ELR (cell line): ENCODE data around the gene DIDO1.
A peak's percentile ranks its signal among the peaks of the same experiment; 100 is the strongest.

Experiments
- DNase-seq: peaks from one replicate; pipeline ENCODE4 v3.0.0-alpha.2; 2015; ENCODE audit warnings: low read depth

Gene DIDO1

DNA sequence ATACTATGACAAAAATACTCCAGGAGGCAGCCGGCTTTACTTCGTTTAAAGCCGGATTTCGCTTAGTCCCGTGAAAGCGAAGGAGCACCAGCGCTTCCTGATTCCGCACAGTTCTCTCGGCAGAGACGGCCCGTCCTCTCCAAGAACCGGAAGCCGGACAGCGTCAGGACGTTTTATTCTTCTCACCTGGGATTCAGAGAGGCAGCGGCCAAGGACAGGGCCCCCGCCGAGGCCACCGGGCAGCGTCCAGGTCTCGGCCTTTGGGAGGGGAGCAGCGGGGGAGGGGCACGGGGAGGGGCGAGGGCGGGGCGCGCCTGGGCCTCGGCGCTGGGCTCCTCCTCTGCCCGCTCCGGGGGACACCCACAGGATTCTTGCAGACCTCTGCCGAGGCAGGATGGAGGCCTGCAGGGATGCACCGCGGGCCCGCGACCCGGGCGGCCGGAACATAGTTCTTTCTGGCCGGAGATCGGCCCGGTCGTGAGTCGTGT lies 2.8 kb upstream of the DIDO1 start:
- peak; percentile 69 for DNase-seq

DNA sequence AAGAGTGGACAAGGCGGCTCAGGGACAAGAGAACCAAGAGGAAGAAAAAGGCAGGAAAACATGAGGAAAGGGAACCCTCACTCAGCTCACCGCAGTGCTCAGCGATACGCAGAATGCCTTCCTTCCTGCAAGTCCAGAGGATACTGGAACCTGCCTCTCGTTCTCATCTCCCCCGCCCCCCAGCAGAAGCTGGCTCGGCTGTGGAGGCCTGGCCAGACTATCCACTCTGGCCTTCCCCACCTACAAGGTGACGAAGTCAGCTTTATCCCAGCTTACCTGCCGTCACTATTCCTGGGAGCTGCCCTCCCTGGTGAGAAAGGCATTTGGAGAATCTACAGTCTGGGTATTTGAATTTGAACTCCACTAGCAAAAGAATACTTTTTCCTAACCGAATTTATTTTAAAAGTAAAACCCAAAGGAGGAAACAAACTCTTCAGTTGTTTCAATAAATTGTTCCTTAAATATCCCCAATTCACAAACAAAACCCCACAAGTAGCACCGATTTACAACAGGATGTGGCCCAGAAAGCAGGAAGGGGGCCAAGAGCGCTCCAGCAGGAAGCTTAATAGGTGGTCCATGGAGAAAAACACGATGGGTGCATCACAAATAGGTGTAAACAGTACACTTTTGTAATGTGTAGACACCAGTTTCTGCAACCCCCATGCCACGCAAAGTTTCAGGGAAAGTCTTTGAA lies 2.1 kb upstream of the DIDO1 start:
- DNase-seq, result no peak

DNA sequence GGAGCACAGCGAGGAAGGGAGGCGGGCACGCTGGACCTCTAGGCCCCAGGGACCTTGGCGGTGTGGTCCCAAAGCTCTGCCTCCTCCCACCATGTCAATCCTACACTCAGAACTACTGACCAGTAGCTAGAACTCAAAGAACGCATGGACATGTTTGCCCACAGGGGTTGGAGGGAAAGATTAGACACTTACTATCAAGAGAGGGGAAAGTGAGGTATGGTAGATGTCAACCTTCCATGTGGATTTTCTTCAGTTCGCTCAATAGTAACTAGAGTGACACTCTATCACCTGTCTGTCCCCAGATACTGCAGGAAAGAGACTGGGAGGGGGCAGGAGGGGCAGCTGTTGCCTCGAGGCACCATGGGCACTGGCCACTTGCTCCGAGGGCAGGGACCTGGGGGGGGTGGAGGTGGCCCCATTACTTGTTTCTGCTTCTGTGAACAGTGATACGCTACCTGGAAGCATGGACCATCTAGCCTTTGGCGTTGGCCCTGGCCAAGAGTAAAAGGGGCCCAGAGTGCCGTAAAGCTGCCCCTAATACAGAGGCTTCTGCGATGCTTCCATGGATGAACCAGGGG lies 912 bp upstream of the DIDO1 start:
- DNase-seq, result peak; percentile 17

DNA sequence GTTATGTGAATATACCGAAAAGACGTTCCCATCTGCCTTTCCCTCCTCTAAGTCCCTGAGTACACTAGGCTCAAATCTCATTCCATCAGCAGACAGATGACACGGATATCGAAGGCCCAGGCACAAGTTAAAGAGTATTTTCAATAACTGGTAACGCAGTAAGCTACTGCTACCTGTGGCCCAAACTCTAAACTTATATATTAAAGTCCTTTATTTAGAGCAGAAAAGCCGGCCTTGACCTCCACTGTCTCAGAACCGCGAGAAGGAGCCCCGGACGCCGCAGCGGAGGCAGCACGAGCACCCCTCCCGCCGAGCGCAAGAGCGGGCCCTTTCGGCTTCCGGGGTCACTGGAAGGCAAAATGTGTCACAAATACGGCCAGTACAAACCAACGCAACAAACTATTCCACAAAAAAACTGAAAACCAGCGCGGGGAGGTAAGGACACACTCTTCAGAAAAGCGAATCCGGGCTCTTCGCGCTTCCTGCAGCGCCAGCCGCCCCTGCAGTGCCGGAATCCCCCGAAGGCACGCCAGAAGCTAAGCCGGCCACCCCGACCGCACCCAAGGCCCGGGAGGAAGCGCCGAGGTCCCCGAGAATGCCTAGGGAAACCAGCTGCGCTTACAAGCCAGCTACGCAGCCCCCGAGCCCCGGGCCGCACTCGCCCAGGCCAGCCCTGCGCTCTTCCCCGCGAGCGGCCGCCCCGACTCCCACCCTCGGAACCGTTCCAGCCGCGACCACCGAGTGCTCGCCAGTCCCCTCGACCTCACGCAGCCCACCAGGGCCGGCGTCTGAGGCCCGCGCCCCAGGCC lies 681 bp downstream of the DIDO1 start:
- DNase-seq, result peak; percentile 69

DNA sequence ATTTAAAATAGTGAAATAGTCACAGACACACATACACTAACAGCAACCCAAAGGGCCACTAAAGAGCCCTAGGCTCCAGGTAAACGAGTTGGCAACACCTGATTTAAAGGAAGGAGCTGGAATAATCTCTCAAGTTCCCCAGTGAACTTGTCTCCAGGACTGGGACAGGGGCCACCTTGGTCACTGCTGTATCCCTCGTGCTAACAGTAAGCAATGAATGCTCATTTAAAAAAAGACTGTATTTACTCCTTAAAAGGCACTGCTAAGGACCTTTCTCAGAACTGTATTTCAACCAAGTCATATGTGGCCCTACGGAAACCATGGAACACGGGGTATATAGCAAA lies 1.3 kb downstream of the DIDO1 start:
- DNase-seq, result no peak

DNA sequence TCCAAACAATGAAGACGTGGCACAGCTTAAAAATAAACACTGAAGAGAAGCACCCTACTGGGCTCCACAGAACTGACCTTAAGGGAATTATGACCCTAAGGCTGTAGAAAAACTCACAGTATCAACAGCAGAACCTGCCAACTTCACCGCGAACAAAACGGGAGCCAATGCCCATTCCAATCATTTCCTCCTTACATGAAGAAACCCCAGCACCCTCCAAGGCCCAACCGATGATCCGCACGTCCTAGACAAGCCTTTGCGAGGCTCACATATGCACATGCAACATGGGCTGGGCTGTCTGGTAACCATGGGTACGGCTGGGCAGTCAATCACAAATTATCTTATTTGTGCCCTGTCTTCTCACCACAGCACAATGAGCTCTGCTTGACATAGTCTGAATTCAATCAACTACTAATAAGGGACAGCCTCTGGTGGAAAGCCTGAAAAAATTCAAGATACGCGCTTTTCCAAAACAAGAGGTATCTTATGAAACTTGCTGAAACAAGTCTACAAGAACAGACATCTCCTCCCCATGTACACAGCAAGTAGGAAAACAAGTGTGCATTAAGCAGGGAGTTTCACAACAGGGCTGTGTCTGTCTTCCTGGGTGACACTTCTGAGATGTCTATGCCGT lies 1.7 kb downstream of the DIDO1 start:
- DNase-seq, result peak; percentile 51

DNA sequence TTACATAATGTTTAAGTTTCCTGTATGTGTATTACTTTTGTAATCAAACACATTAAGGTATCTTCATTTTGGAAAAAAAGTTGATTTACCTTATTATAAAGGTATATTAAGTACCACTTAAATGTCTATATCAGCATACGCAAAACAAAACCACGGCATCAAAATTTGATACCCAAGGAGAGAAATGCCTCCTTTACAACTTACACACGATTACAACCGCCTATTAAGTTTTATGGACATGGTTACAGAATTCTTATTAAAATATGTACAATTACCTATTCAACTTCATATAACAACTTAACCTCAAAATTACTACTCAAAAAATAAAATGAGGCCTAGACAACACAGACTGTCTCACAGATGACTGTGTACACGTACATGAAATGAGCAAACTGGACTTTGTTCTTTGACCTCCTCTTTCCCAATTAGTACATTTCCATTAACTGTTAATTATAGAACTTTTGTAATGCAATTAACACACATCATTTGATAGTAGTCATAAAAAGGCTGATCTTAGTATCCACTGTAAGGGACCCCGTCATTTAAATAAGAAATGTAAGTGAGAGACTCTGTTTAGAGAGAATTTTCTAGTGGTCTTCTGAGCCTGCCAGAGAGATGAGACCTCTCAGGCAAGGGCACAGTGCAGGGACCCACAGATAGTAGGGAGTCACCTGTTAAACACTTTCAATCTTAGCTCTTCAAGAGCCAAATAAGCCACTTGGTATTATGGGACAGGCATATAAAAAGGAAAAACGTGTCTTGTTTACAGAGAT lies 2.5 kb downstream of the DIDO1 start:
- DNase-seq, result peak; percentile 22

DNA sequence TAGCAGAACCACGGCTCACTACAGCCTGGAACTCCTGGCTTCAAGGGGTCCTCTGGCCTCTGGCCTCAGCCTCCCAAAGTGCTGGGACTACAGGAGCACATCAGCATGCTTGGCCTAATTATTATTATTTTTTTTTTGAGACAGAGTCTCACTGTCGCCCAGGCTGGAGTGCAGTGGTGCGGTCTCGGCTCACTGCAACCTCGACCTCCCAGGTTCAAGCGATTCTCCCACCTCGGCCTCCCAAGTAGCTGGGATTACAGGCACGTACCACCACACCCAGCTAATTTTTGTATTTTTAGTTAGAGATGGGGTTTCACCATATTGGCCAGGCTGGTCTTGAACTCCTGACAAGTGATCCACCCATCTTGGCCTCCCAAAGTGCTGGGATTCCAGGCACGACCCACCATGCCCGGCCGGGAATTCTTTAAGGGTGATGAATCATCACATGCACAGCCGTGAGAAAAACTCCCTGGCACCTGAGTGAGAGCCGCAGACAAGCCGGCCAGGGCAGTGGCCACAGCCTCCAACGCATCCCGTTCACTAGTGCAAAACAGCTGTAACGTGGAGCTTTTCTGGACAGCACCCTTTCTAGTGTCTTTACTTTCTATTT lies 3.1 kb downstream of the DIDO1 start:
- DNase-seq, result peak; percentile 93

DNA sequence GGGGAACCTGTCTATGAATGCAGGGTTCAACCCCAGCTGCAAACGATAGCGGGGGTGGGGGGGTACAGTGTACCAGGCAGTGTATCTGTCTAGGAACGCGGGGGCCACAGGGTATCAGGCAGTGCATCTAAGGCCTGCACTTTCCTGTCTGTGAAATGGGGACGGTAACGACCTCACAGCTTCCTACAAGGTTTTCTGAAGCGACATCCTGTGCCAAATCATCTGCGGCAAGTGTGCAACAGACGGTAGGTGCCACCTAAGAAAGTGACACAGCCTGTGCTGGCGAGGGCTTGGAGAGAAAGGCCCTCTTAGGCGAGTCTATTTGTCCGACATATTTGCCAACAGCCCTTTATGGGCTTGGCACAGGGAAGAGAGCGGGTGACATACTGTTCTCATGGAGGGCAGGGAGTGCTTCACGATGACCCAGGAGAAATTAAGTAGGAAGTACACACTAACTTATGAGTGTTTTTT lies 3.8 kb downstream of the DIDO1 start:
- no peak for DNase-seq

DNA sequence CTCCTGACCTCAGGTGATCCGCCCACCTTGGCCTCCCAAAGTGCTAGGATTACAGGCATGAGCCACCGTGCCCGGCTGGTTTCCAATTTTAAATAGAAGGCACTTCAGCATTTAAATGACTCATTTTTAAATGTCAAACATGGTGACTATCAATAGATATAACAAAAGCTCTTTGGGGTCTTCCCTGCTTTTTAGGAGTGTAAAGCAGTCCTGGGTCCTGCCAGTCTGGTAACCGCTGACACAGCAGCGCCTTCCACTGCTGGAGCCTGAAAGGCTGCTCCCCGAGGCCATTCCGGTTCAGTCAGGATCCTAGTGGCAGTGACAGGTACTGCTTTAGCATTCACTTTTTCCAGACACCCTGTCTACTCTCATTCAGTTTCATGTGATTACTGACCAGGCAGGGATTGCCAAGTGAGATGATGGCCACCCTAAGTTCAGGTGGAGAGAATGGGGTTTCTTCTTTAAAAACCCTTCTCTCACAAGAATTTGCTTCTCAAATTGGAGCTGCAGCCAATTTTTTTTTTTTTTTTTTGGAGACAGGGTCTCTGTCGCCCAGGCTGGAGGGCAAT lies 5.1 kb downstream of the DIDO1 start:
- DNase-seq, result peak; percentile 78

DNA sequence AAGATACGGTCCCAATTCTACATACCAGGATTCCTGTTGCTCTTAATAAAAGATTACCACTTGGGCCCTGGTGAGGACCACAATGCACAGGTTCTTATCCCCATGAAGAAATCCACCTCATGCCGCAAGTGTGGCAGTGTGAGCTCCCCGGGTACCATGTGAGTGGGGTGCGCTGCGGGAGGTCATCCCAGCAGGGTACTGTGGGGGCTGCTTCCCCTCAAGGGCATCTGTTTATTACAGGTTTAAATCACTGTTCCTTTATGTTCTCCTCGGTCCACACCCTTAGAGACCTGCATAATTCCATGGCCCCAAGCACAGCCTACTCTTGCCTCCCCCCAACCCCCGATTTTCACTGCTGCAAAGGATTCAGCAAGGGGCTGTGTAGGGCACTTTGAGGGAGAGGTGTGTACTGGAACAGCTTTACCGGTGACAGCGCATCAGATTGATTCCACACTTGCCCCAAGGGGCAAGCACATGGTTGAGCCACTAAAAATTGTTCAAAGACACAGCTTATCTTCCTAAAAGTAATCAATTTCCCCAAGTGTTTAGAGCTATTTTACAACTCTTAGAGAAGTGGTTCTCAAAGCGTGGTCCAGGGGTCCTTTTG lies 6.2 kb downstream of the DIDO1 start:
- DNase-seq, result no peak

DNA sequence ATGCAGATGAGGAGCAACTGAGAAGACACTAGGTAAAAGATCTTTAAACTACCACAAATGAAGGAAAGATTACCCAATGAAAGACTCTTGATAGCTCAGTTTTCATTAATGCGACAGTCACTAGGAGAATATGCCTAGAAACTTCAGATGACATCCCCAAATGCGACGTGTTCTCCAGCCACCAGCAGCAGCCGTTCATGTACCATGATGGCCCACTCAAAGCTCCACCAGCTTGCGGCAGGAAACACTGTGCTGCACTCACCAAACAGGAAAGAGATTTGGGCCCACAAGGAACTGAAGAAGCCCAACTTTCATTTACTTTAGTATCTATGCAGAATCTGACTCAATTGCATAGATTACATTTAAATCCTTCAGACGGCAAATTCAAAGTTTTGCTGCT lies 7.5 kb downstream of the DIDO1 start:
- DNase-seq, result no peak

DNA sequence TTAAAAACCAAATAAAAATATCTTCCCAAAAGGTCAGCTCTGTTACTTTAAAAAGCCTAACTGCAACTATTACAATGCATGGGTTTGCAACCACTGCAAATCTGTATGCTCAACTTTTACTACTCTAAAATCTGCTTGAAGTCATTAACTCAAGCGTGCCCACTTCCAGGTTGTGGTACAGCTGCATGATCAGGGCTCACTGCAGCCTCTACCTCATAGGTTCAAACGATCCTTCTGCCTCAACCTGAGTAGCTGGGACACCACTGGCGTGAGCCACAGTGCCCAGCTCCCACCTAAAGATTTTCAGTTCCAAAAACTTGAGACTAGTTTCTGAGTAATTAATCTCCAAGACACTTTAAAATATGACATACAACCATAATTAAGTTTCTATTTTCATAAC lies 8.2 kb downstream of the DIDO1 start:
- no peak for DNase-seq

DNA sequence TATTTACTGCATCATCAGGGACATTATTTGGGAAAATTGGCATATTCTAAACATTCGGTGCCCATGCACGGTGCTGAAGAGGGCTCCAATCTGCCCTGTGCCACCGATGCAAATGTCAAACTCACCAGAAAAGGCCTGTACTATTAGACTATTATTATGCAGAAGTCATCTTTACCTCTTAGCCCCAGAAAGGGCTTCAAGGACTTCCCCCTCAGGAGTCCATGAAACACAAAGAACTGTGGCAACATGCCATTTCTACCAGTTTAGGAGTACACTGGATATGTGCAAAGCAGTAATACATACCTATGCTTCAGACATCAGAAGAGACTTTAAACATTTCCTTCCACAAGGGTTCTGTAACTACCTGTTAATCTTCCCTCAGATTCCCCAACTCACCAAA lies 8.6 kb downstream of the DIDO1 start:
- no peak for DNase-seq

DNA sequence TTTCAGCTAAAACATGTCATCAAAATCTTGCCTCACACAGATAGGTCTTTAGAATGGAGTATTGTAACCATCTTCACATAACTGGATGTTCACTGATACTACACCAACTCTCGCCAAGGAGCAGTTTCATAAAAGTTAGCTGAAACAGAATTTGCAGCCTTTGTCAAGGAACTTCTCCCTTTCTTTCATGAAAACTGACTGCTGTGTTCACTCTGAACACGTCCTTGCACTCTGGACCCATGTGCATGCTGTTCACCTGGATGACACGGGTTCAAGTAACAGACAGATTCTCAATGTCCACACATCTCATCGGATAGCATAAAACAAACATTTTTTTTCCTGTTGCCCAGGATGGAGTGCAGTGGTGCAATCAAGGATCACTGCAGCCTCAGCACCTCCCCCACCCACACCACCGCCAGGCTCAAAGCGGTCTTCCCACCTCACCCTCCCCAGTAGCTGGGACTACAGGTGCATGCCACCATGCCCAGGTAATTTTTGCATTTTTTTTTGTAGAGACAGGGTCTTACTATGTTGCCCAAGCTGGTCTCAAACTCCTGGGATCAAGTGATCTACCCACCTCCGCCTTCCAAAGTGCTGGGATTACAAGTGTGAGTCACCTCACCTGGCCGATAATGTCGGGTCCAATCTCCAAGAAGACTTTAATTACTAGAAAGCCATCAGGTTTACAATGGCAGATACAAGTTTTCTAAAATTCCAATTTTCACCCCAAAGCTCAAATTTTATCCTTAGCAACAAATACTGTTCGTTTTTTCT lies 9.4 kb downstream of the DIDO1 start:
- no peak for DNase-seq

DNA sequence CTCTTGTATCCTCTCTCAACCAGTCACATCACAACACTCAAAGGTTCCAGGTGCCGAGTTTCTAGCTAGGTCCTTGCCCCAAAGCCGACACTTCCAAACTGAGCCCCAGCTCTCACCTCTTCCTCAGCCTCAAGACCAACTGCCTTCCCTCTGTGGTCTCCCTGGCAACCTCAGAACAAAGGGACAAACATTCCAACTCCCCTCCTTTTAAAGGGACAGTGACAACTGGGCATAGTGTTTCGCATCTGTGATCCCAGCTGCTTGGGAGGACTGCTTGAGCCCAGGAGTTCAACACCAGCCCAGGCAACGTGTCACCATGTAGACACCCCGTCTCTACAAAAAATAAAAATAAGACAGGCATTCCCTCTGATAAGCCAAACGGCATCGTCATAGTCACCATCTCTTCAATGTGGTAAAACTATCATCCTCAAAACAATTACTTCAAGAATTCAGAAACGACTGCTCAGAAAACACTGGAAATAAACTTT lies 11.3 kb downstream of the DIDO1 start:
- DNase-seq, result no peak

DNA sequence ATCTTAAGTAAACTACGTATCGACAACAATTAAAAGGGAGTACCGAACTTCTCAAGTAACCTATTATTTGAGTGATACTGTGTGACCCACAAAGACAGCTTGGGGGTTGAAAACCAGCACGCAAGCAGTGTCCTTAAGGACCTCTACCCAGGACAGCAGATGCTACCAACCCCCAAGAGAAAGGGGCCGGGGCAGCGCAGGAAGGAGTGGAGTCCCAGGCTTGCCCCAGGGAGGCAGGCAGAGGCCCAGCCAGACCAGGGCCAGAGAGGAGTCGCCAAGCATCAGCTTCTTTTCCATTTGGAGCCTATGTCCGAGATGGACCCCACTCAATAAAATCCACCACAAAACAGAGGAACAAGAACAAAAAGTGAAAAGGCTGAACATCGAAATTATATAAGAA lies 11.9 kb downstream of the DIDO1 start:
- no peak for DNase-seq

DNA sequence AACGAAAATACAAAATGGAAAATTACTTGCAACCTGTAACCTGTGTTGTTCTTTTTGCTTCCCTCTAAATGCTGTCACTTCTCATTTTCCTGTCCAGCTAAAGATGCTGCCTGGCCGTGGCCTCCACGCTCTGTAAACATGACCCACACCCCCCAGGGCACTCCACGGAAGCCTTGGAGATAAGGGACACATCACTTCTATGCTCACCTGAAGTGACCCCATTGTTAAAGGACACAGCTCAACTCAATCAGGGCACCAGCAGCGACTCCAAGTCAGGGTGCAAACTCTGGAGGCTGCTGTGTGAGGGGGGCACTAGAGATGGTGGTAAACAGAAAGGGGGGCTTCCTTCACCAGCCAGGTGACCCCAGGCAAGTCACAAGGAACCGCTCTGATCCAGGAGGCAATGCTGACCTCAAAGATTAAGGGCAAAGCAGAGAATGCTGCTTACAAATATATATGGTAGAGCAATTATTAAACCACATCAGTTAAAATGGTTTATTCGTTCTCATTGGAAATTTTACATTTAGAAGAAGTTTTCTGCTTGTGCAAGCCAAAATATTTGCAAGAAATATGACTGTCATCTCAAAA lies 13.2 kb downstream of the DIDO1 start:
- DNase-seq, result no peak

DNA sequence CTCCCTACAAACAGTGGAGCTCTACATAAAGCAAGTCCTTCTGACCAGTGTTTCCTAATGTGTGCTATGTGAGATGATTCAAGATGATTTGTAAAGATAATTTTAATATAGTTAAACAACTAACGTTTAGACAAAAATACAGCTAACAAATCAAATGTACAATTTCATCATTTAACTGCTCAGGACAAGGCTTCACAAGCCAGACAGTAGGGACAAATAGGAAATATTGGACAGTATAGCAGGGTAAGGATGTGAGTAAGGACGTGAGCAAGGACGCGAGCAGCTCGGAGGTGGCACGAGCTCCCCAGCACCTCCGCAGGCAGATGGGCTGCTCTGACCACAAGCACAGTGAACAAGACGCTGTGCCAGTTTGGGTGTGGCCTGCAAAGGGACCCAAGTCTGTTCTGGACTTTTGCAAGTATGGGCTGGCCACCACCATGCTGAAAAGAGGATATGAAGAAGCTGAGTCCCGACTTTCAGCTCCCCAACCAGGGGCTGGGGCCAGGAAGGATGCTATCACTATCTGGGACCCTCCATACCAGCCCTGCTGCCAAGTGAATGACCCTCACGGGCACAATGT lies 14.5 kb downstream of the DIDO1 start:
- DNase-seq, result no peak
